BJ (cell line): Measurements from ENCODE around the gene HFE. TPM values are rescaled to one million over a fixed set of nuclear protein-coding genes. Genes with fewer than 3 reads are reported as not detected.
"Not testable (repeated sequence)": the region's sequence is repeated elsewhere in the genome, so short reads cannot be mapped to it uniquely, and the experiment has no call there.

ENCODE experiments used
- CTCF ChIA-PET: fragments of 350-600 bp; formaldehyde crosslinking; extraction: SDS; loops from one replicate; lab custom pipeline; 2021; ENCODE audit warnings: antibody characterized with exemption, inconsistent platforms; lab: Yijun Ruan, JAX
- POLR2A ChIA-PET: fragments of 300-600 bp; sonication (Branson Sonifier 250); formaldehyde crosslinking; extraction: SDS; loops from one replicate; lab custom pipeline; 2021; ENCODE audit warnings: antibody characterized with exemption; lab: Charles Lee
- DNase-seq: peaks from one replicate; pipeline ENCODE4 v3.0.0-alpha.2; 2011; ENCODE audit warnings: low read depth
- H3K27me3 ChIP-seq: 2 replicates; pipeline ENCODE4 v1.6.0; 2011; ENCODE audit warnings: low read length; ENCODE audit not compliant: control insufficient read depth, insufficient read depth
- H3K36me3 ChIP-seq: 2 replicates; pipeline ENCODE4 v1.5.1; 2011; ENCODE audit warnings: low read length; ENCODE audit not compliant: control insufficient read depth, insufficient read depth
- H3K4me3 ChIP-seq: 2 replicates; pipeline ENCODE4 v1.5.1; 2011; ENCODE audit warnings: low read depth, mild to moderate bottlenecking, control low read depth, low read length
- CTCF ChIP-seq: IDR thresholded peaks from 2 replicates; pipeline ENCODE4 v1.5.1; 2011; ENCODE audit warnings: low read depth, mild to moderate bottlenecking, control low read depth, inconsistent platforms, low read length, moderate library complexity; ENCODE audit not compliant: insufficient read depth
- polyA plus RNA-seq: library from polyadenylated mRNA; depleted of rRNA; stranded (reverse); fragments of >200 nt; gene quantifications from 2 replicates; pipeline ENCODE4 v1.2.3, GENCODE V29; 2011

HFE gene
- polyA plus RNA-seq, 1 experiment: 24.3 TPM

GRCh38 chr6:26115226-26115625 lies 28.0 kb downstream of the HFE start:
- no peaks in the 10 kb centered on the region for H3K27me3 ChIP-seq
- POLR2A ChIA-PET: no interaction called here
- CTCF ChIA-PET: interaction anchor here (0.6 to 0.7 kb wide), 2 partner anchors 78 to 122 kb away, joined by 3 read pairs; no protein-coding TSS in a partner anchor
- H3K36me3 ChIP-seq: no peaks in the 10 kb centered on the region
- DNase-seq: no peak
- TF ChIP-seq CTCF: no peak
- H3K4me3 ChIP-seq: no peak overlapping the region

GRCh38 chr6:26116267-26116666 lies 29.0 kb downstream of the HFE start:
- DNase-seq: no peak
- no peak for TF ChIP-seq CTCF
- Histone ChIP-seq H3K27me3 (no peaks in the 10 kb centered on the region), H3K4me3 (no peak overlapping the region), H3K36me3 (no peaks in the 10 kb centered on the region)
- POLR2A ChIA-PET: no interaction called here
- CTCF ChIA-PET: no interaction called here

GRCh38 chr6:26118999-26119398 lies 31.8 kb downstream of the HFE start:
- TF ChIP-seq CTCF: no peak
- no peak for DNase-seq
- H3K4me3 ChIP-seq: no peak overlapping the region
- no peaks in the 10 kb centered on the region for H3K27me3 ChIP-seq
- ChIA-PET POLR2A (no interaction called here), CTCF (interaction anchor here (1.2 to 1.4 kb wide), 2 partner anchors 20 to 22 kb away, joined by 3 to 4 read pairs; no protein-coding TSS in a partner anchor)
- no peaks in the 10 kb centered on the region for H3K36me3 ChIP-seq

GRCh38 chr6:26120115-26120514 lies 32.9 kb downstream of the HFE start:
- H3K27me3 ChIP-seq, H3K4me3 ChIP-seq, H3K36me3 ChIP-seq, POLR2A ChIA-PET, DNase-seq: not testable (repeated sequence)
- CTCF ChIA-PET: interaction anchor here (1.2 to 1.4 kb wide), 3 partner anchors 16 to 23 kb away, joined by 3 to 4 read pairs (median 3); a partner anchor contains a TSS

- ChIA-PET POLR2A (no interaction called here), CTCF (interaction anchor here (1.3 kb wide), 1 partner anchor 17 kb away, joined by 3 read pairs; a partner anchor contains a TSS)
- no peak for TF ChIP-seq CTCF
- Histone ChIP-seq H3K27me3 (no peaks in the 10 kb centered on the region), H3K4me3 (no peak overlapping the region), H3K36me3 (no peaks in the 10 kb centered on the region)
- no peak for DNase-seq
Measured at GRCh38 chr6:26120807-26121140, 33.5 kb downstream of the HFE start.

GRCh38 chr6:26121141-26122004 lies 34.1 kb downstream of the HFE start:
- POLR2A ChIA-PET: no interaction called here
- Histone ChIP-seq H3K4me3 (no peak overlapping the region), H3K27me3 (no peaks in the 10 kb centered on the region), H3K36me3 (no peaks in the 10 kb centered on the region; the same call in 1 of the 2 replicates)
- TF ChIP-seq CTCF: no peak
- CTCF ChIA-PET: no interaction called here
- DNase-seq: no peak
